PC-9 (cell line): Measurements from ENCODE around the gene PLCL2. TPM values are rescaled to one million over a fixed set of nuclear protein-coding genes. Genes with fewer than 3 reads are reported as not detected.

Experiments used
- BruUV-seq: library from RNA; stranded (reverse); fragments of 400-500 nt; replicated peaks from 2 replicates; lab custom pipeline; 2021; lab: Mats Ljungman, UMichigan
- CTCF ChIA-PET: fragments of 300-600 bp; sonication (Branson Sonifier 250); formaldehyde crosslinking; loops from one replicate; lab custom pipeline; 2022; ENCODE audit warnings: antibody characterized with exemption; lab: Charles Lee
- POLR2A ChIA-PET: fragments of 300-600 bp; sonication (Branson Sonifier 250); formaldehyde crosslinking; loops from one replicate; lab custom pipeline; 2022; ENCODE audit warnings: antibody characterized with exemption; ENCODE audit not compliant: unreplicated experiment; lab: Charles Lee
- DNase-seq, 2 experiments: peaks; one replicate each; pipeline versions ENCODE4 v3.0.0 to v3.0.0-alpha.2; 2015 to 2022; ENCODE audit warnings: mixed read lengths in 1 of 2
- H2AFZ ChIP-seq: fragments of 200-600 bp; sonication (generic); 2 replicates; pipeline ENCODE4 v1.8.1; 2017; ENCODE audit warnings: antibody characterized with exemption
- H3F3A ChIP-seq: fragments of 200-600 bp; sonication (generic); 2 replicates; pipeline ENCODE4 v1.8.1; 2017; ENCODE audit warnings: antibody characterized with exemption, mild to moderate bottlenecking, low read depth; ENCODE audit not compliant: insufficient read depth
- H3K27ac ChIP-seq: fragments of 200-600 bp; sonication (generic); 2 replicates; pipeline ENCODE4 v1.6.1; 2016; ENCODE audit warnings: mixed run types
- H3K27me3 ChIP-seq: fragments of 200-600 bp; sonication (generic); 2 replicates; pipeline ENCODE4 v1.6.1; 2016; ENCODE audit warnings: low read depth, mixed run types; ENCODE audit not compliant: insufficient read depth
- H3K36me3 ChIP-seq: fragments of 200-600 bp; sonication (generic); 2 replicates; pipeline ENCODE4 v1.6.1; 2016; ENCODE audit warnings: low read depth, mixed run types
- H3K4me1 ChIP-seq: fragments of 200-600 bp; sonication (generic); replicated peaks from 2 replicates; pipeline ENCODE4 v1.6.1; 2016; ENCODE audit warnings: mixed run types; ENCODE audit not compliant: insufficient read depth
- H3K4me2 ChIP-seq: fragments of 200-600 bp; sonication (generic); 2 replicates; pipeline ENCODE4 v1.6.1; 2017; ENCODE audit warnings: mixed run types
- H3K4me3 ChIP-seq: fragments of 200-600 bp; sonication (generic); 2 replicates; pipeline ENCODE4 v1.6.1; 2016; ENCODE audit warnings: mixed run types
- H3K79me2 ChIP-seq: fragments of 200-600 bp; sonication (generic); 2 replicates; pipeline ENCODE4 v1.6.1; 2017; ENCODE audit warnings: low read depth, mixed run types
- H3K9me2 ChIP-seq: fragments of 200-600 bp; sonication (generic); 2 replicates; pipeline ENCODE4 v1.8.1; 2017; ENCODE audit warnings: mild to moderate bottlenecking; ENCODE audit not compliant: insufficient read depth
- H3K9me3 ChIP-seq: fragments of 200-600 bp; sonication (generic); 2 replicates; pipeline ENCODE4 v1.8.1; 2016; ENCODE audit warnings: low read depth; ENCODE audit not compliant: insufficient read depth
- H4K20me1 ChIP-seq: fragments of 200-600 bp; sonication (generic); 2 replicates; pipeline ENCODE4 v1.8.1; 2017; ENCODE audit not compliant: insufficient read depth
- EZH2 ChIP-seq: fragments of 200-600 bp; sonication (generic); IDR thresholded peaks from 2 replicates; pipeline ENCODE4 v1.8.0; 2017; ENCODE audit warnings: antibody characterized with exemption, low read depth
- intact Hi-C: fragments of 100-400 bp; cut with micrococcal nuclease; formaldehyde crosslinking; loops from one replicate; pipeline ENCODE4 v1.10.0; 2022; ENCODE audit not compliant: unreplicated experiment
- total RNA-seq: library from RNA; stranded (reverse); gene quantifications from 2 replicates; pipeline ENCODE4 v1.2.3, GENCODE V29; 2021
- TF ChIP-seq, protein P1 (sequence below): fragments of 200-600 bp; sonication (generic); conservative IDR thresholded peaks from 2 replicates; pipeline ENCODE4 v1.6.1; 2017; ENCODE audit warnings: mixed run types, antibody characterized with exemption, mild to moderate bottlenecking, moderate library complexity

Gene PLCL2
- total RNA-seq, 1 experiment from 2014 or later, result 4.6 TPM

DNA sequence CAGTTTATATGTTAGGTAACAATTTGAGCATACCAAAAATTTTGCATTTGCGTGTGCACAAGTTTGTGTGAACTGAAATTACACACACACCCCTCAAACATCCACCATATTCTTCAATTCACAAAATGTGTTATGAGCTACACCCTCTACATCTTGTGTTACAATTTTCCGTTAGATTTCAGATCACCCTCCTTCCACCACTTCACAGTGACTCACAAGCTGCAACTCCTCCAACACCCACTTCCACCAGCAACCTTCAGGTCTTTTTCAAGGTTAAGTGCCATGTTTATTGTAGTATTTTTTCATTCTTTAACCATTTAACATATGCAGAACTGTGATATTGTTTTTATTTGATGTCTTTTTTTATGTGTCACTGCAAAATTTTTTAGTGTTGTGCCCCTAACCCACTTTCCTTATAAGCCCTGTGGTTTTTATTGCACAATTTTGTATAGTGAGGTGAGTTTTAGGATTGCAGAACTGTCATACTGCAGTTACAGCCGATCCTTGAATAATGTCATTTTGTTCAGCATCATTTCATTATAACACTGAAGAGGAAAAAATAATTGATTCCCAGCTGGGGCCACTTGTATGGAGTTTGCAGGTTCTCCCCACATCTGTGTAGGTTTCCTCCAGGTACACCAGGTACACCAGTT, 148.9 kb downstream of the PLCL2 start:
- Histone ChIP-seq H3F3A (peaks cover 7% of the 10 kb centered on the region), H3K4me2 (no peak overlapping the region), H3K9me2 (no peaks in the 10 kb centered on the region), H3K27ac (no peak overlapping the region), H3K4me1 (peaks cover 18% of the 10 kb centered on the region), H3K27me3 (no peaks in the 10 kb centered on the region), H3K9me3 (0 out of 2 replicates have a peak, but pooled peaks cover 3% of the 10 kb centered on the region), H3K4me3 (no peak overlapping the region), H3K36me3 (no peaks in the 10 kb centered on the region), H4K20me1 (no peaks in the 10 kb centered on the region), H3K79me2 (no peaks in the 10 kb centered on the region), H2AFZ (no peak overlapping the region)
- TF ChIP-seq, protein P1, sequence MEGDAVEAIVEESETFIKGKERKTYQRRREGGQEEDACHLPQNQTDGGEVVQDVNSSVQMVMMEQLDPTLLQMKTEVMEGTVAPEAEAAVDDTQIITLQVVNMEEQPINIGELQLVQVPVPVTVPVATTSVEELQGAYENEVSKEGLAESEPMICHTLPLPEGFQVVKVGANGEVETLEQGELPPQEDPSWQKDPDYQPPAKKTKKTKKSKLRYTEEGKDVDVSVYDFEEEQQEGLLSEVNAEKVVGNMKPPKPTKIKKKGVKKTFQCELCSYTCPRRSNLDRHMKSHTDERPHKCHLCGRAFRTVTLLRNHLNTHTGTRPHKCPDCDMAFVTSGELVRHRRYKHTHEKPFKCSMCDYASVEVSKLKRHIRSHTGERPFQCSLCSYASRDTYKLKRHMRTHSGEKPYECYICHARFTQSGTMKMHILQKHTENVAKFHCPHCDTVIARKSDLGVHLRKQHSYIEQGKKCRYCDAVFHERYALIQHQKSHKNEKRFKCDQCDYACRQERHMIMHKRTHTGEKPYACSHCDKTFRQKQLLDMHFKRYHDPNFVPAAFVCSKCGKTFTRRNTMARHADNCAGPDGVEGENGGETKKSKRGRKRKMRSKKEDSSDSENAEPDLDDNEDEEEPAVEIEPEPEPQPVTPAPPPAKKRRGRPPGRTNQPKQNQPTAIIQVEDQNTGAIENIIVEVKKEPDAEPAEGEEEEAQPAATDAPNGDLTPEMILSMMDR, result no peak
- no peak for TF ChIP-seq EZH2
- no TSS peak for BruUV-seq
- intact Hi-C loops, result loop anchor here (10.0 kb wide), 2 partner anchors 201 to 739 kb away; no protein-coding TSS in a partner anchor
- DNase-seq, result no peak
- ChIA-PET POLR2A (no interaction called here), CTCF (no interaction called here)

DNA sequence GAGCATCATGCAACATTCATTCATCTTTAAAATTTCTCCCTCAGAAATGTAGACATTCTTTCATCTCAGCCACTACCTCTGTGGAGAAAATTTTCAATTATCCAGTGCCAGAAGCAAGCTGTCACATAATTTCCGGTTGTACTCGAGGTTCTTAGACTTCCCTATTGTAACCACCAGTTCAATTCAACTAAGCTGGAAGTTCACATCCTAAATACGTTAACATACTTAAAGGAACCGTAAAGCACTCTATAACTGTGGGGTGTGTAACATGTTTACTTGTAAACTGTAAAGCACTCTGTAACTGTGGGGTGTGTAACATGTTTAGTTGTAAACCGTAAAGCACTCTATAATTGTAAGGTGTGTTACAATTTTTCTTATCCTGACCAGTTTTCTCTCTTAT, 150.3 kb downstream of the PLCL2 start:
- CTCF ChIA-PET, result no interaction called here
- H3F3A ChIP-seq, result peaks cover 19% of the 10 kb centered on the region
- no peaks in the 10 kb centered on the region for H4K20me1 ChIP-seq
- intact Hi-C loops, result loop anchor here (10.0 kb wide), 2 partner anchors 200 to 740 kb away; no protein-coding TSS in a partner anchor
- no peak overlapping the region for H3K27ac ChIP-seq
- H3K36me3 ChIP-seq, result no peaks in the 10 kb centered on the region
- no peaks in the 10 kb centered on the region for H3K79me2 ChIP-seq
- TF ChIP-seq, protein P1, result no peak
- TF ChIP-seq EZH2, result no peak
- no peaks in the 10 kb centered on the region for H3K27me3 ChIP-seq
- H3K9me2 ChIP-seq, result no peaks in the 10 kb centered on the region
- DNase-seq, result no peak
- no peak overlapping the region for H2AFZ ChIP-seq
- POLR2A ChIA-PET, result no interaction called here
- no TSS peak for BruUV-seq
- H3K9me3 ChIP-seq, result 0 out of 2 replicates have a peak, but pooled peaks cover 3% of the 10 kb centered on the region
- no peak overlapping the region for H3K4me3 ChIP-seq
- H3K4me1 ChIP-seq, result peaks cover 29% of the 10 kb centered on the region
- H3K4me2 ChIP-seq, result no peak overlapping the region

DNA sequence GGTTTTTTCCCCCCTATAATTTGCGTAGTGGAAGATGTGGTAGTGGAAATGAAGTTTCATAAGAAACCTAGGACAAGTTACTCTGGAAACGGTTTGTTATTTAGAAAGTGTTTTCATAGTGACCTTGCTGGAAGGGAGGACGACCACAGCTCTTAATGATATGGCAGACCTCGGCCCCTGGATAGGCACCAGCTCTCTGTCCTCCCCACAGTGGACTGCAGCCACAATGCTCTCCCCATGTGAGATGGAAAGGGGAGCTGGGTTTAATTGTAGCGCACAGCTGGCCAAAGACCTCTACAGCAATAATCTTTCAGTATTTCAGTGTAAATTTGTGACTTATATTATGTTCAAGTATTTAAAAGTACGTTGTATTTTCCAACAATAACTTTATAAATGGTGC, 151.2 kb downstream of the PLCL2 start:
- intact Hi-C loops, result loop anchor here (10.0 kb wide), 2 partner anchors 199 to 741 kb away; no protein-coding TSS in a partner anchor

More for the DNA sequence above, 151.2 kb downstream of the PLCL2 start:
- H3K9me3 ChIP-seq, result 0 out of 2 replicates have a peak, but pooled peaks cover 9% of the 10 kb centered on the region
- no peaks in the 10 kb centered on the region for H4K20me1 ChIP-seq
- H3K36me3 ChIP-seq, result peaks cover under 1% of the 10 kb centered on the region; the same call in 1 of the 2 replicates
- no peak overlapping the region for H2AFZ ChIP-seq
- ChIA-PET POLR2A (interaction anchor here (0.6 kb wide), 1 partner anchor 349 kb away, joined by 9 read pairs; no protein-coding TSS in a partner anchor), CTCF (no interaction called here)
- no TSS peak for BruUV-seq
- no peak overlapping the region for H3K27ac ChIP-seq
- H3K9me2 ChIP-seq, result no peaks in the 10 kb centered on the region
- H3K4me1 ChIP-seq, result peaks cover 39% of the 10 kb centered on the region
- H3K4me2 ChIP-seq, result no peak overlapping the region
- TF ChIP-seq EZH2, result no peak
- TF ChIP-seq, protein P1, result no peak
- H3K4me3 ChIP-seq, result no peak overlapping the region
- no peaks in the 10 kb centered on the region for H3K27me3 ChIP-seq
- H3K79me2 ChIP-seq, result no peaks in the 10 kb centered on the region
- H3F3A ChIP-seq, result peaks cover 27% of the 10 kb centered on the region
- DNase-seq, result no peak
